HG03095 (cell line): ENCODE results near the gene KIAA1328.

Experiments
- ATAC-seq: cut with Tn5 transposase; IDR thresholded peaks from one replicate; pipeline ENCODE4 v1.9.1; 2021; ENCODE audit warnings: moderate library complexity; ENCODE audit not compliant: unreplicated experiment

Gene KIAA1328

GRCh38 chr18:37199741-37200140, 370.8 kb downstream of the KIAA1328 start:
- no peak for ATAC-seq

GRCh38 chr18:37207343-37207742, 378.4 kb downstream of the KIAA1328 start:
- ATAC-seq = no peak

GRCh38 chr18:37210781-37211180, 381.9 kb downstream of the KIAA1328 start:
- no peak for ATAC-seq

GRCh38 chr18:37218022-37218590, 389.2 kb downstream of the KIAA1328 start:
- no peak for ATAC-seq

- no peak for ATAC-seq
Measured at GRCh38 chr18:37219257-37219656, 390.3 kb downstream of the KIAA1328 start.

GRCh38 chr18:37222354-37222998, 393.5 kb downstream of the KIAA1328 start:
- no peak for ATAC-seq

- ATAC-seq = no peak
Measured at GRCh38 chr18:37222999-37223378, 394.1 kb downstream of the KIAA1328 start.

- ATAC-seq = no peak
Measured at GRCh38 chr18:37225279-37225678, 396.4 kb downstream of the KIAA1328 start.

GRCh38 chr18:37230768-37231167, 401.8 kb downstream of the KIAA1328 start:
- no peak for ATAC-seq

GRCh38 chr18:37231251-37231650, 402.3 kb downstream of the KIAA1328 start:
- ATAC-seq = no peak

- no peak for ATAC-seq
Measured at GRCh38 chr18:37235583-37235982, 406.7 kb downstream of the KIAA1328 start.

GRCh38 chr18:37238282-37239108, 409.6 kb downstream of the KIAA1328 start:
- no peak for ATAC-seq

- ATAC-seq = no peak
Measured at GRCh38 chr18:37242091-37242490, 413.2 kb downstream of the KIAA1328 start.

GRCh38 chr18:37242826-37243560, 414.1 kb downstream of the KIAA1328 start:
- no peak for ATAC-seq

- ATAC-seq = no peak
Measured at GRCh38 chr18:37243741-37244140, 414.8 kb downstream of the KIAA1328 start.

- no peak for ATAC-seq
Measured at GRCh38 chr18:37244618-37245017, 415.7 kb downstream of the KIAA1328 start.

- no peak for ATAC-seq
Measured at GRCh38 chr18:37246779-37247340, 417.9 kb downstream of the KIAA1328 start.

- no peak for ATAC-seq
Measured at GRCh38 chr18:37247497-37248161, 418.7 kb downstream of the KIAA1328 start.

- no peak for ATAC-seq
Measured at GRCh38 chr18:37248281-37248680, 419.4 kb downstream of the KIAA1328 start.

GRCh38 chr18:37249171-37249886, 420.4 kb downstream of the KIAA1328 start:
- no peak for ATAC-seq
